ENCODE measurements around the gene NUBPL. TPM values are rescaled to one million over a fixed set of nuclear protein-coding genes. Genes with fewer than 3 reads are reported as not detected.

The NUBPL gene
- total RNA-seq, 1 donor from 2014 or later: 6.3 TPM

GRCh38 chr14:31752867-31753661, 191.9 kb downstream of the NUBPL start:
- DNase-seq (ENCODE audit: low read depth): no peak
- H3K4me3 ChIP-seq (ENCODE audit: low read depth, low read length): no peak overlapping the region
- no peak for TF ChIP-seq CTCF (conservative IDR thresholded peaks at IDR 0.05; ENCODE audit: low read depth, low read length)

- H3K4me3 ChIP-seq (ENCODE audit: low read depth, low read length): no peak overlapping the region
- no peak for TF ChIP-seq CTCF (conservative IDR thresholded peaks at IDR 0.05; ENCODE audit: low read depth, low read length)
- no peak for DNase-seq (ENCODE audit: low read depth)
Measured at GRCh38 chr14:31758941-31759340, 197.7 kb downstream of the NUBPL start.

GRCh38 chr14:31760277-31760676, 199.1 kb downstream of the NUBPL start:
- TF ChIP-seq CTCF (conservative IDR thresholded peaks at IDR 0.05; ENCODE audit: low read depth, low read length): no peak
- H3K4me3 ChIP-seq (ENCODE audit: low read depth, low read length): no peak overlapping the region
- DNase-seq (ENCODE audit: low read depth): no peak

- TF ChIP-seq CTCF (conservative IDR thresholded peaks at IDR 0.05; ENCODE audit: low read depth, low read length): no peak
- H3K4me3 ChIP-seq (ENCODE audit: low read depth, low read length): no peak overlapping the region
- DNase-seq (ENCODE audit: low read depth): no peak
Measured at GRCh38 chr14:31761325-31761724, 200.1 kb downstream of the NUBPL start.

- no peak for TF ChIP-seq CTCF (conservative IDR thresholded peaks at IDR 0.05; ENCODE audit: low read depth, low read length)
- H3K4me3 ChIP-seq (ENCODE audit: low read depth, low read length): no peak overlapping the region
- DNase-seq (ENCODE audit: low read depth): no peak
Measured at GRCh38 chr14:31763041-31763440, 201.8 kb downstream of the NUBPL start.

GRCh38 chr14:31766315-31766892, 205.2 kb downstream of the NUBPL start:
- DNase-seq (ENCODE audit: low read depth): no peak
- no peak overlapping the region for H3K4me3 ChIP-seq (ENCODE audit: low read depth, low read length)
- no peak for TF ChIP-seq CTCF (conservative IDR thresholded peaks at IDR 0.05; ENCODE audit: low read depth, low read length)

- peak; percentile 13 for DNase-seq (ENCODE audit: low read depth)
- TF ChIP-seq CTCF (conservative IDR thresholded peaks at IDR 0.05; ENCODE audit: low read depth, low read length): no peak
- no peak overlapping the region for H3K4me3 ChIP-seq (ENCODE audit: low read depth, low read length)
Measured at GRCh38 chr14:31768355-31768754, 207.2 kb downstream of the NUBPL start.

All from epithelial cell of proximal tubule (primary cell).